ENCODE measurements around the gene OR10H4. TPM values are rescaled to one million over a fixed set of nuclear protein-coding genes. Genes with fewer than 3 reads are reported as not detected.
A peak's percentile ranks its signal among the peaks of the same experiment; 100 is the strongest.
"Not testable (repeated sequence)": the region's sequence is repeated elsewhere in the genome, so short reads cannot be mapped to it uniquely, and the experiment has no call there.

The OR10H4 gene
- total RNA-seq, 6 experiments from 2014 or later, result not detected

- TF ChIP-seq POLR2A (IDR thresholded peaks at IDR 0.05) (no peak), CTCF (IDR thresholded peaks at IDR 0.05) (no peak)
- DNase-seq (no peak), ATAC-seq (no peak)
- Histone ChIP-seq H3K4me1 (no peaks in the 10 kb centered on the region), H3K9me3 (no peaks in the 10 kb centered on the region), H3K27ac (no peak overlapping the region), H3K36me3 (peaks cover 0 to 69% (median 17%) of the 10 kb centered on the region in 4 donors), H3K27me3 (no peaks in the 10 kb centered on the region), H3K4me3 (no peak overlapping the region)
- 96% methylated on average over 4 of the region's 4 CpGs for WGBS (ENCODE audit: insufficient coverage, low coverage, low lambda C conversion rate, missing lambda C conversion rate)
- intact Hi-C loops (cut with DNase I), result no loop called here
Measured at GRCh38 chr19:15919243-15919642, 29.6 kb upstream of the OR10H4 start.

- H3K4me1 ChIP-seq, result peaks cover 0 to 22% (median 6%) of the 10 kb centered on the region in 4 donors
- 72% methylated on average over 4 of the region's 4 CpGs for WGBS (ENCODE audit: insufficient coverage, low coverage, low lambda C conversion rate, missing lambda C conversion rate)
- no peak for ATAC-seq
- TF ChIP-seq POLR2A (IDR thresholded peaks at IDR 0.05), result no peak
- TF ChIP-seq CTCF (IDR thresholded peaks at IDR 0.05), result no peak
- no peaks in the 10 kb centered on the region for H3K9me3 ChIP-seq
- DNase-seq, result no peak
- H3K36me3 ChIP-seq, result peaks cover 0 to 64% (median 17%) of the 10 kb centered on the region in 4 donors
- no peak overlapping the region for H3K27ac ChIP-seq
- intact Hi-C loops (cut with DNase I), result no loop called here
- H3K4me3 ChIP-seq, result no peak overlapping the region
- no peaks in the 10 kb centered on the region for H3K27me3 ChIP-seq
Measured at GRCh38 chr19:15922021-15922420, 26.8 kb upstream of the OR10H4 start.

GRCh38 chr19:15923702-15924101 lies 25.1 kb upstream of the OR10H4 start:
- no peak for DNase-seq
- no peak overlapping the region for H3K4me3 ChIP-seq
- 82% methylated on average over 2 of the region's 8 CpGs for WGBS (ENCODE audit: insufficient coverage, low coverage, low lambda C conversion rate, missing lambda C conversion rate)
- ATAC-seq, result no peak
- TF ChIP-seq CTCF (IDR thresholded peaks at IDR 0.05) (no peak), POLR2A (IDR thresholded peaks at IDR 0.05) (no peak)
- intact Hi-C loops (cut with DNase I), result no loop called here
- peaks cover 0 to 35% (median 13%) of the 10 kb centered on the region in 4 donors for H3K4me1 ChIP-seq
- H3K27me3 ChIP-seq, result no peaks in the 10 kb centered on the region
- H3K36me3 ChIP-seq, result peaks cover 0 to 65% (median 17%) of the 10 kb centered on the region in 4 donors
- no peaks in the 10 kb centered on the region for H3K9me3 ChIP-seq
- H3K27ac ChIP-seq, result no peak overlapping the region

- DNase-seq (peak; percentile 69 to 91 (median 88)), ATAC-seq (peak; percentile 90 to 96 (median 94))
- H3K4me3 ChIP-seq, result no peak overlapping the region
- H3K27me3 ChIP-seq, result no peaks in the 10 kb centered on the region
- WGBS (ENCODE audit: insufficient coverage, low coverage, low lambda C conversion rate, missing lambda C conversion rate), result no CpG with 5 or more reads among the region's 1 CpG
- peak in 2 of 4 donors; percentile 17 to 19 for TF ChIP-seq CTCF (IDR thresholded peaks at IDR 0.05)
- no peak for TF ChIP-seq POLR2A (IDR thresholded peaks at IDR 0.05)
- H3K9me3 ChIP-seq, result no peaks in the 10 kb centered on the region
- intact Hi-C loops (cut with DNase I), result no loop called here
- peaks cover 0 to 54% (median 14%) of the 10 kb centered on the region in 4 donors for H3K36me3 ChIP-seq
- peak overlapping the region in 2 of 3 donors; percentile 53 to 73 for H3K27ac ChIP-seq
- peaks cover 0 to 41% (median 13%) of the 10 kb centered on the region in 4 donors for H3K4me1 ChIP-seq
Measured at GRCh38 chr19:15926484-15926883, 22.3 kb upstream of the OR10H4 start.

- no peak for ATAC-seq
Measured at GRCh38 chr19:15928321-15928720, 20.5 kb upstream of the OR10H4 start.

GRCh38 chr19:15933761-15934331 lies 15.0 kb upstream of the OR10H4 start:
- ATAC-seq; DNase-seq; intact Hi-C loops (cut with DNase I); H3K9me3 ChIP-seq; H3K36me3 ChIP-seq; H3K27me3 ChIP-seq: not testable (repeated sequence)
- H3K4me1 ChIP-seq, result peaks cover 0 to 20% (median 6%) of the 10 kb centered on the region in 4 donors
- H3K4me3 ChIP-seq, result peak overlapping the region; percentile 51 to 83 (median 74)
- H3K27ac ChIP-seq, result peak overlapping the region; percentile 70 to 94 (median 84)
- 29% methylated on average over 12 of the region's 12 CpGs for WGBS (ENCODE audit: insufficient coverage, low coverage, low lambda C conversion rate, missing lambda C conversion rate)

More at GRCh38 chr19:15928321-15928720, 20.5 kb upstream of the OR10H4 start:
- Histone ChIP-seq H3K9me3 (no peaks in the 10 kb centered on the region), H3K27me3 (no peaks in the 10 kb centered on the region), H3K4me3 (no peak overlapping the region), H3K4me1 (peaks cover 0 to 41% (median 13%) of the 10 kb centered on the region in 4 donors), H3K36me3 (peaks cover 0 to 36% (median 8%) of the 10 kb centered on the region in 4 donors), H3K27ac (peak overlapping the region in 1 of 3 donors; percentile 15)
- TF ChIP-seq CTCF (IDR thresholded peaks at IDR 0.05) (no peak), POLR2A (IDR thresholded peaks at IDR 0.05) (no peak)
- 76% methylated on average over 2 of the region's 3 CpGs for WGBS (ENCODE audit: insufficient coverage, low coverage, low lambda C conversion rate, missing lambda C conversion rate)
- intact Hi-C loops (cut with DNase I), result no loop called here
- no peak for DNase-seq

Data from right lobe of liver (tissue), 6 donors.